Measurements from ENCODE around the gene MINDY4.

DNA sequence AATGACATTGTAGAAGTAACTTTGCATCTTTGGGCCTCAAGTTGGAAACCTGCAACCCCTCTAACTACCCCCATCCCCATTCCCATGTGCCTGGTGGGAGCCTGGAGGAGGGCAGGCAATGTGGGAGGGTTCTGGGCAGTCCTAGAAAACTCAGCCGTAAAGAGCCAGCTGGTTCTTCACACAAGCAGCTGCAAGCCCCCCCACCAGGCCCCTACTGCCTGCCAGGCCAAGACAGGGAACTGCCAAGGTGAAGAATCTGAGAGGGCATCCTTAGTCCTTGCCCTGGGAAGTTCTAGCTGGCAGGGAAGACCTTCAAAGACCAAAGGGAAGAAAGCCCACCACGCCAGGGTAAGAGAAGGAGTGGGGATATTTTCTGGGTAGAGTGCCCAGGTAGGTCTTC lies 31.5 kb upstream of the MINDY4 start:
- TF ChIP-seq, protein P1, sequence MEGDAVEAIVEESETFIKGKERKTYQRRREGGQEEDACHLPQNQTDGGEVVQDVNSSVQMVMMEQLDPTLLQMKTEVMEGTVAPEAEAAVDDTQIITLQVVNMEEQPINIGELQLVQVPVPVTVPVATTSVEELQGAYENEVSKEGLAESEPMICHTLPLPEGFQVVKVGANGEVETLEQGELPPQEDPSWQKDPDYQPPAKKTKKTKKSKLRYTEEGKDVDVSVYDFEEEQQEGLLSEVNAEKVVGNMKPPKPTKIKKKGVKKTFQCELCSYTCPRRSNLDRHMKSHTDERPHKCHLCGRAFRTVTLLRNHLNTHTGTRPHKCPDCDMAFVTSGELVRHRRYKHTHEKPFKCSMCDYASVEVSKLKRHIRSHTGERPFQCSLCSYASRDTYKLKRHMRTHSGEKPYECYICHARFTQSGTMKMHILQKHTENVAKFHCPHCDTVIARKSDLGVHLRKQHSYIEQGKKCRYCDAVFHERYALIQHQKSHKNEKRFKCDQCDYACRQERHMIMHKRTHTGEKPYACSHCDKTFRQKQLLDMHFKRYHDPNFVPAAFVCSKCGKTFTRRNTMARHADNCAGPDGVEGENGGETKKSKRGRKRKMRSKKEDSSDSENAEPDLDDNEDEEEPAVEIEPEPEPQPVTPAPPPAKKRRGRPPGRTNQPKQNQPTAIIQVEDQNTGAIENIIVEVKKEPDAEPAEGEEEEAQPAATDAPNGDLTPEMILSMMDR (IDR thresholded peaks at IDR 0.05) = no peak
- TF ChIP-seq POLR2A (IDR thresholded peaks at IDR 0.05) (no peak), EP300 (IDR thresholded peaks at IDR 0.05) (no peak)
